ENCODE data around the gene CDH6. TPM values are rescaled to one million over a fixed set of nuclear protein-coding genes. Genes with fewer than 3 reads are reported as not detected.

Gene CDH6
- total and polyA plus RNA-seq, 10 of the 15 experiments (the other 5 are each of a cell fraction or from before 2014, with no cell fraction given), result 0.01 TPM; not detected in 9

DNA sequence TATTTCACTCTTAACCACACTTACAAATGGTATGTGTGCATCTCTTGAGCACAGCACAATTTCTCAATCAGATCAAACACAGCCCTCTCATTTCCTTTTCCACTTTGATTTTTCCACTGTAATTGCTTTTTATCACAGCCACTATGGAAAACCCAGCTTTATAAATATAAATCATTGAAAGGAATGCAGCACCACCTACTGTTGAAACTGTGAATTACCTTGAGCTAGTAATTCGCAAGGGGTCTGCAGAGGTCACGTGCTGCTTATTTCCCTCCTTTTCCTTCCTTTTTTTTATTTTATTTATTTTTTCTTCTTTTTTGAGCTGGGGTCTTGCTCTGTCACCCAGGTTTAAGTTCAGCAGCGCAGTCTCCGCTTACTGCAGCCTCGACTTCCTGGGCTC is 76.9 kb downstream of the CDH6 start (continued):
- TF ChIP-seq, protein P1, sequence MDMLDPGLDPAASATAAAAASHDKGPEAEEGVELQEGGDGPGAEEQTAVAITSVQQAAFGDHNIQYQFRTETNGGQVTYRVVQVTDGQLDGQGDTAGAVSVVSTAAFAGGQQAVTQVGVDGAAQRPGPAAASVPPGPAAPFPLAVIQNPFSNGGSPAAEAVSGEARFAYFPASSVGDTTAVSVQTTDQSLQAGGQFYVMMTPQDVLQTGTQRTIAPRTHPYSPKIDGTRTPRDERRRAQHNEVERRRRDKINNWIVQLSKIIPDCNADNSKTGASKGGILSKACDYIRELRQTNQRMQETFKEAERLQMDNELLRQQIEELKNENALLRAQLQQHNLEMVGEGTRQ (IDR thresholded peaks at IDR 0.05; ENCODE audit: borderline replicate concordance, low read depth, low read length), result peak; percentile 16; the same call in 1 of the 2 replicates
- TF ChIP-seq, protein P2, sequence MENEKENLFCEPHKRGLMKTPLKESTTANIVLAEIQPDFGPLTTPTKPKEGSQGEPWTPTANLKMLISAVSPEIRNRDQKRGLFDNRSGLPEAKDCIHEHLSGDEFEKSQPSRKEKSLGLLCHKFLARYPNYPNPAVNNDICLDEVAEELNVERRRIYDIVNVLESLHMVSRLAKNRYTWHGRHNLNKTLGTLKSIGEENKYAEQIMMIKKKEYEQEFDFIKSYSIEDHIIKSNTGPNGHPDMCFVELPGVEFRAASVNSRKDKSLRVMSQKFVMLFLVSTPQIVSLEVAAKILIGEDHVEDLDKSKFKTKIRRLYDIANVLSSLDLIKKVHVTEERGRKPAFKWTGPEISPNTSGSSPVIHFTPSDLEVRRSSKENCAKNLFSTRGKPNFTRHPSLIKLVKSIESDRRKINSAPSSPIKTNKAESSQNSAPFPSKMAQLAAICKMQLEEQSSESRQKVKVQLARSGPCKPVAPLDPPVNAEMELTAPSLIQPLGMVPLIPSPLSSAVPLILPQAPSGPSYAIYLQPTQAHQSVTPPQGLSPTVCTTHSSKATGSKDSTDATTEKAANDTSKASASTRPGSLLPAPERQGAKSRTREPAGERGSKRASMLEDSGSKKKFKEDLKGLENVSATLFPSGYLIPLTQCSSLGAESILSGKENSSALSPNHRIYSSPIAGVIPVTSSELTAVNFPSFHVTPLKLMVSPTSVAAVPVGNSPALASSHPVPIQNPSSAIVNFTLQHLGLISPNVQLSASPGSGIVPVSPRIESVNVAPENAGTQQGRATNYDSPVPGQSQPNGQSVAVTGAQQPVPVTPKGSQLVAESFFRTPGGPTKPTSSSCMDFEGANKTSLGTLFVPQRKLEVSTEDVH (IDR thresholded peaks at IDR 0.05; ENCODE audit: low read depth, partially characterized antibody), result no peak
- TF ChIP-seq STAT3 (IDR thresholded peaks at IDR 0.05; ENCODE audit: low read depth, low read length) (no peak), BHLHE40 (IDR thresholded peaks at IDR 0.05; ENCODE audit: borderline replicate concordance in 1 of 2, low read depth in 2 of 2, low read length in 1 of 2) (peak in 1 of 2 experiments; percentile 7; a peak in 1 of 4 replicates), ZSCAN29 (IDR thresholded peaks at IDR 0.05) (no peak), YY1 (IDR thresholded peaks at IDR 0.05; ENCODE audit: low read depth, low read length) (no peak), HDGF (IDR thresholded peaks at IDR 0.05) (no peak), NFXL1 (IDR thresholded peaks at IDR 0.05; ENCODE audit: borderline replicate concordance) (no peak), SREBF2 (IDR thresholded peaks at IDR 0.05; ENCODE audit: low read length) (no peak), RCOR1 (conservative IDR thresholded peaks at IDR 0.05; ENCODE audit: low read depth, low read length) (no peak), CHD2 (IDR thresholded peaks at IDR 0.05; ENCODE audit: borderline replicate concordance, low read depth, low read length) (no peak), STAT1 (conservative IDR thresholded peaks at IDR 0.05) (no peak), RAD21 (IDR thresholded peaks at IDR 0.05; ENCODE audit: insufficient read depth, low read depth, low read length) (peak; percentile 37), CHD1 (IDR thresholded peaks at IDR 0.05; ENCODE audit: low read depth, low read length) (no peak), RAD51 (IDR thresholded peaks at IDR 0.05) (peak; percentile 39; the same call in 1 of the 2 replicates)
- TF ChIP-seq, protein P3, sequence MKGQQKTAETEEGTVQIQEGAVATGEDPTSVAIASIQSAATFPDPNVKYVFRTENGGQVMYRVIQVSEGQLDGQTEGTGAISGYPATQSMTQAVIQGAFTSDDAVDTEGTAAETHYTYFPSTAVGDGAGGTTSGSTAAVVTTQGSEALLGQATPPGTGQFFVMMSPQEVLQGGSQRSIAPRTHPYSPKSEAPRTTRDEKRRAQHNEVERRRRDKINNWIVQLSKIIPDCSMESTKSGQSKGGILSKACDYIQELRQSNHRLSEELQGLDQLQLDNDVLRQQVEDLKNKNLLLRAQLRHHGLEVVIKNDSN (IDR thresholded peaks at IDR 0.05; ENCODE audit: borderline replicate concordance, extremely low read length, insufficient read depth, low read depth, low read length), result peak; percentile 46
- TF ChIP-seq, protein P4, sequence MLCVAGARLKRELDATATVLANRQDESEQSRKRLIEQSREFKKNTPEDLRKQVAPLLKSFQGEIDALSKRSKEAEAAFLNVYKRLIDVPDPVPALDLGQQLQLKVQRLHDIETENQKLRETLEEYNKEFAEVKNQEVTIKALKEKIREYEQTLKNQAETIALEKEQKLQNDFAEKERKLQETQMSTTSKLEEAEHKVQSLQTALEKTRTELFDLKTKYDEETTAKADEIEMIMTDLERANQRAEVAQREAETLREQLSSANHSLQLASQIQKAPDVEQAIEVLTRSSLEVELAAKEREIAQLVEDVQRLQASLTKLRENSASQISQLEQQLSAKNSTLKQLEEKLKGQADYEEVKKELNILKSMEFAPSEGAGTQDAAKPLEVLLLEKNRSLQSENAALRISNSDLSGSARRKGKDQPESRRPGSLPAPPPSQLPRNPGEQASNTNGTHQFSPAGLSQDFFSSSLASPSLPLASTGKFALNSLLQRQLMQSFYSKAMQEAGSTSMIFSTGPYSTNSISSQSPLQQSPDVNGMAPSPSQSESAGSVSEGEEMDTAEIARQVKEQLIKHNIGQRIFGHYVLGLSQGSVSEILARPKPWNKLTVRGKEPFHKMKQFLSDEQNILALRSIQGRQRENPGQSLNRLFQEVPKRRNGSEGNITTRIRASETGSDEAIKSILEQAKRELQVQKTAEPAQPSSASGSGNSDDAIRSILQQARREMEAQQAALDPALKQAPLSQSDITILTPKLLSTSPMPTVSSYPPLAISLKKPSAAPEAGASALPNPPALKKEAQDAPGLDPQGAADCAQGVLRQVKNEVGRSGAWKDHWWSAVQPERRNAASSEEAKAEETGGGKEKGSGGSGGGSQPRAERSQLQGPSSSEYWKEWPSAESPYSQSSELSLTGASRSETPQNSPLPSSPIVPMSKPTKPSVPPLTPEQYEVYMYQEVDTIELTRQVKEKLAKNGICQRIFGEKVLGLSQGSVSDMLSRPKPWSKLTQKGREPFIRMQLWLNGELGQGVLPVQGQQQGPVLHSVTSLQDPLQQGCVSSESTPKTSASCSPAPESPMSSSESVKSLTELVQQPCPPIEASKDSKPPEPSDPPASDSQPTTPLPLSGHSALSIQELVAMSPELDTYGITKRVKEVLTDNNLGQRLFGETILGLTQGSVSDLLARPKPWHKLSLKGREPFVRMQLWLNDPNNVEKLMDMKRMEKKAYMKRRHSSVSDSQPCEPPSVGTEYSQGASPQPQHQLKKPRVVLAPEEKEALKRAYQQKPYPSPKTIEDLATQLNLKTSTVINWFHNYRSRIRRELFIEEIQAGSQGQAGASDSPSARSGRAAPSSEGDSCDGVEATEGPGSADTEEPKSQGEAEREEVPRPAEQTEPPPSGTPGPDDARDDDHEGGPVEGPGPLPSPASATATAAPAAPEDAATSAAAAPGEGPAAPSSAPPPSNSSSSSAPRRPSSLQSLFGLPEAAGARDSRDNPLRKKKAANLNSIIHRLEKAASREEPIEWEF (IDR thresholded peaks at IDR 0.05; ENCODE audit: insufficient replicate concordance, low read depth, low read length), result no peak
